NCI-H345 (cell line): Measurements from ENCODE around the gene HEXA.
"Not testable (repeated sequence)": the region's sequence is repeated elsewhere in the genome, so short reads cannot be mapped to it uniquely, and the experiment has no call there.

Experiments used
- DNase-seq: peaks from one replicate; lab custom pipeline; 2025; lab: John Stamatoyannopoulos, UW

Gene HEXA

DNA sequence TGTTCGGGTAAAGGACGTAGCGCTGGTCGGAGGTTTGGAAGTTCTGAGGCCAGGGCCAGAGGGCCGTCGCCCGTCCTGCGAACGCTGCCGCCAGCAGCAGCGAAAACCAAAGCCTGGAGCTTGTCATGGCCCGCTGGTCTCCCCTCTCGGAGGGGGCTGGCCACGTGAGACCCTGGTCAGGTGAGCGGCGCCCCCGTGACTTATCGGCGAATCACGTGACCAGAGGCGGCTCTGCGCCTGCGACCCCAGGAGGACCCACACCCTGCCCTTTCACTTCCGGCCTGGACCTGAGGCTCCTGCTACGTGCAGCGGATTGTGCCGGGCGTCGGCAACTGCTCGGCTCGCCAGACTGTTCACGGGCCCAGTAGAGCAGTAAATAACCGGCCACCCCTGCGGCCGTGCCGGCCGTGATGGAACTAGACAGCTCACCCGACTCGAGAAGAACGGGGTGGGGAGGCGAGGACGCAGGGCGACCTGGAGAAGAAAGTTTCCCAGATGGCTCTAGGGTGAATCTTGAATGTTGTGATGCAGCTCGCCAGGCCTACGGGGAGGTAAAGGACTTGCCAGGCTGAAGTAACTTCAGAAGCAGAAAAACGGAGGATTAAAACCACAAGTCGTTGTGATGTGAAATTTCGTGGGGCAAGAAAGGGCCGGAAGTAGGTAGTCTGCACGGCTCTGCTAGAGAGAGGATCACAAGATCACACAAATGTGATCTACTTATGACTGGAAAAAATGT, at the start of gene HEXA:
Gene HEXA, minus strand, starts transcription at position 169 of the 736 bp plus-strand sequence. Its CDS starts 42 bp downstream, at position 127.
- DNase-seq = peak; percentile 92

- DNase-seq = no peak
Measured at GRCh38 chr15:72423256-72423655, 47.4 kb upstream of the HEXA start.

DNA sequence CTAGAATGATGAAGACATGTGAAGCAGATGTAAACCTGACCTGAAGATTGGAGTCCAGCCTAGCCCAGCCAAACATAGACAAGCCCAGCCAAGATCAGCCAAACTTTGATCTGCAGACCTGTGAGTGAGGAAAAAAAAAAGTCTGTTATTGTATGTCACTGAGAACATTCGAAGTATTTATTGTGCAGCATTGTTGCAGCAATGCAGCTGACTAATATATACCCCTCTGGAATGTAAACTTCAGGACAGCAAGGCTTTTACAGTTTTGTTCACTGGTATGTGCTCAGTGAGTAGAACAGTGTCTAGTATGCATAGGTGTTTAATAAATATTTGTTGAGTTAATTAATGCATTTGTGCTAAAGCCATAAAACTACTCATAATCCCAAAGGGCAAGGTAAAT, 45.7 kb upstream of the HEXA start:
- no peak for DNase-seq

DNA sequence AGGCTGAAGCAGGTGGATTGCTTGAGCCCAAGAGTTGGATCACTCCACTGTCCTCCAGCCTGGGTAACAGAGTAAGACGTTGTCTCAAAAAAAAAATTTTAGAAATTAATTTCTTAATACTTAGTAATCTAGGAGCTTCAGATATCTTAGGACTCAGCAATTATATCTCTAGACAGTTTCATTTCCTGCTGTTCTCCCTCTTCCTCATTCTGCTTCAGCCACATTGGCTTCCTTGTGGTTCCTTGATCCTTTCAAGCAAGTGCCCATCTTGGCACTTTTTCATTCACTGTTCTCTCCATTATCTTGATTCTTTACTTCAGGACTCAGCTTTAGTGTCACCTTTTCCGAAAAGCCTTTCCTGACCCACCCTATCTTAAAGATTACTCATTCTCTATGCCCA, 44.8 kb upstream of the HEXA start:
- DNase-seq = no peak

DNA sequence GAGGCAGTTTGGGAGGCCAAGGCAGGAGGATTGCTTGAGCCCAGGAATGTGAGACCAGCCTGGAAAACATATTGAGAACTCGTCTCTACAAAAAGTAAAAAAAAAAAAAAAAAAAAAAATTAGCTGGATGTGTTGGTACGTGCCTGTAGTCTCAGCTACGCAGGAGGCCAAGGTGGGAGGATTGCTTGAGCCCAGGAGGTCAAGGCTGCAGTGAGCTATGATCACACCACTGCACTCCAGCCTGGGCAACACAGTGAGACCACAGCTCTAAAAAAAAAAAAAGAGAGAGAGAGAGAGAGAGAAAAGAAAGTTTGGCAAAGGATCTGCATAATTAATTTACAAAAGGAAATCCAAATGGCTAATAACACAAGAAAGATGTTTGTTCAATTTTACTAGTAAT, 44.0 kb upstream of the HEXA start:
- DNase-seq = not testable (repeated sequence)

GRCh38 chr15:72415304-72415703, 39.5 kb upstream of the HEXA start:
- no peak for DNase-seq

DNA sequence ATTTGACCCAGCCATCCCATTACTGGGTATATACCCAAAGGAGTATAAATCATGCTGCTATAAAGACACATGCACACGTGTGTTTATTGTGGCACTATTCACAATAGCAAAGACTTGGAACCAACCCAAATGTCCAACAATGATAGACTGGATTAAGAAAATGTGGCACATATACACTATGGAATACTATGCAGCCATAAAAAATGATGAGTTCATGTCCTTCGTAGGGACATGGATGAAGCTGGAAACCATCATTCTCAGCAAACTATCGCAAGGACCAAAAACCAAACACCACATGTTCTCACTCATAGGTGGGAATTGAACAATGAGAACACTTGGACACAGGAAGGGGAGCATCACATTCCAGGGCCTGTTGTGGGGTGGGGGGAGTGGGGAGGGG, 37.5 kb upstream of the HEXA start:
- not testable (repeated sequence) for DNase-seq

DNA sequence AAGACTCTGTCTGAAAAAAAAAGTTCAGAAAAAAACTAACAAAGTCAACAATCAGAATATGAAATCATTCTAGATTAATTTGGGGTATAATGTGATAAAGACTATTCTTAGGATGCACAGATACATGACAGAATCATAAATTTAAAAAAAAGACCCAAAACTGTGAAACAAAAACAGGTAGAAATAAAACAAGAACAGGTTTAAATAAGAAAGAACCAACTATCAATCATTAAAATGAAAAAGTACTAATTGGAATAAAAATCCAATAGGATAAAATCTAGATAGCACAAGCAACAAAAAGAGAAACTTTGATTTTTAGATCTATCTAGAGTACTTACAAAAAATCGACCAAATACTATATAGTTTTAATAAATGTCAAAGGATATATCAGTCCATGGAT, 35.7 kb upstream of the HEXA start:
- DNase-seq = no peak

DNA sequence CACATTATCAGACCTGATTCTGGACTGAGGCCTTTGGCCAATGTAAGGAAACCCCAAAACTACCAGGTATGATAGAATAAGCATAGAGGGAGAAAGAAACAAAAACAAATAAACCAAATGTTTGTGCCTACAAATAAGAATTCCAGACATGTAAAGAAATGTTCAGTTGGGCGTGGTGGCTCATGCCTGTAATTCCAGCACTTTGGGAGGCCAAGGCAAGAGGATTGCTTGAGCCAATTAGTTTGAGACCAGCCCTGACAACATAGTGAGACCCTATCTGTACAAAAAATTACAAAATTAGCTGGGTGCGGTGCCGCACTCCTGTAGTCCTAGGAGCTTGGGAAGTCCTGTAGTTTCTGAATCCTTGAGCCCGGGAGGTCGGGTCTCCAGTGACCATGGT, 35.3 kb upstream of the HEXA start:
- no peak for DNase-seq

DNA sequence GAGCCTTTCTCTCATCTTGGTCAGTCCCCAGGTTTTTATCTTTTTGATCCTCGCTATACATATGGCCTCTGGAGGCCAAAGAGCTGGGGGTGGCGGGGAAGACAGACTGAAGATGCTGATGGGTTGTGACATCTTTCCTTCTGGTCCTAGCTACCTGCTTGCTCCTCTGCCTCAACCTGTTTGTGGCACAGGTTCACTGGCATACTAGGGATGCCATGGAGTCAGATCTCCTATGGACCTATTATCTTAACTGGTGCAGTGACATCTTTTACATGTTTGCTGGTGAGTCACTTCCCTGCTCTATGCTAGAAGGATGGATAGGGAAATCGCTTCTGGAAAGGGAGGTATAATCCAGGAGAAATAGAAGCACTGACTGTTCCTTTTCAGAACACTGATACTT, 31.1 kb upstream of the HEXA start:
- DNase-seq = no peak

DNA sequence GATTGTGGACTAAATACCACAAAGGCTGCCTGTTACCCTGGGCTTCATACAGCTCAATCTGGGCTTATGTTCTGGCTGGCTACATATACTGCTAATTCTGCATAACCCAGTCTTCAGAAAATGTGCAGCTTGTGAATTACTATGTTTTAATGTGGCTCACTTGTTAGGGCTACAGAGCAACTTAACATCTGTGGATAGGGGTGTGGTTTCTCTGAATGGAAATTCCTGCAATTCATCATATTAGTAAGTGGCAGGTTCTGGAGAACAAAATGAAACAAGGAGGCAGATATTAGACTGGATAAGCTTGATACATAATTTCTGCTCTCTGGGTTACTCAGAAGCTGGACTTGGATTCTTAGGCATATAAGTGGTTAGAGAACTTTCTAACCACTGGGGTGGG, 29.0 kb upstream of the HEXA start:
- DNase-seq = no peak

GRCh38 chr15:72404356-72404755, 28.5 kb upstream of the HEXA start:
- DNase-seq = no peak

GRCh38 chr15:72402726-72403125, 26.9 kb upstream of the HEXA start:
- DNase-seq = no peak

DNA sequence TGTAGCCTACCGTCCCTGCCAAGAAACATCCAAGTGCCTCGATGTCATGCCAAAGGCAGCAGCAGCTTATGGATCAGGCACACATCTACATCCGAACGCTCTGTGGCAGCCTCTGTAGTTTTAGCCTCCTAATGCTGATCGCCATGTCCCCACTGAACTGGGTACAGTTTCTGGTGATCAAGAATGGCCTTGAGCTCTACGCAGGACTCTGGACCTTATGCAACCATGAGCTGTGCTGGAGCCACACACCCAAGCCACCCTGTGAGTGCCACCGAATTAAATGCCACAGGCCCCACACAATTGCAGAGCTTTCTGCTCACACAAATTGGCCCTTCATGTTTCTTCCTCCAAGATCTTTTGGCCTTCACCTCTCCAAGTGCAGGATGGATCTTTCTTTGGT, 22.8 kb upstream of the HEXA start:
- DNase-seq = no peak

DNA sequence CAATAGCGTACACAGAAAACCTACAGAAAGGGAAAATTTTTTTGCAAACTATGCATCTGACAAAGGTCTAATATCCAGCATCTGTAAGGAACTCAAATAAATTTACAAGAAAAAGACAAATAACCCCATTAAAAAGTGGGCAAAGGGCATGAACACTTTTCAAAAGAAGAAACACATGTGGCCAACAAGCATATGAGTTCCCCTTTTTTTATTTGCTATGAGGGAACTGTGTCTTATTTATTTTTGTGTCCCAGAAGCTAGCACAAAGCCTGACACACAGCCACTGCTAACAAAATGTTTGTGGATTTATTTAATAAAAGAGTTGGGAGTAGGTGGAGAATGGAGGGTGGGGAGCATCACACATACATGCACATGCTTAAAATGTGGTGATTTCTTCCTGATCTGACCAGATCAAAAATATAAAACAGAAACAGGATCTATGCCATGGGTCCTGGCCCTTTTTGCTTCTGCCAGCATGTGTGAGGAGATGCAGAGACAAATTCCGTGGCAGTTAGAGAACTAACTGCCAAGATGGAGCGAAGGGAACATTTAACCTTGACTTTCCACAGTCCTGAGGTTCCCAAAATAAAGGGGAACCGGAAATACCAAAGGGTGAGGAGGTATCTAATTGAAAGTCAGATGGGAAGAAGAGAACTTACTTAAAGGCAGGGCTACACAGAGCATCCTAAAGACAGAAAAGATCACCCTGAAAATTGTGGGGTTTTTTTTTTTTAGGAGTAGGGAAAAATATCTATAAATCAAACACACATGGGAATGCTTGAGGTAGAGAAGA, 22.2 kb upstream of the HEXA start, which contains the start of gene TMEM202:
Gene TMEM202, plus strand, starts transcription at position 510 of the 793 bp plus-strand sequence. Its CDS starts 22 bp downstream, at position 532.
- DNase-seq = no peak

GRCh38 chr15:72396331-72396730, 20.5 kb upstream of the HEXA start:
- DNase-seq = not testable (repeated sequence)

GRCh38 chr15:72389231-72389630, 13.4 kb upstream of the HEXA start:
- no peak for DNase-seq

- DNase-seq = no peak
Measured at GRCh38 chr15:72387741-72388140, 11.9 kb upstream of the HEXA start.

DNA sequence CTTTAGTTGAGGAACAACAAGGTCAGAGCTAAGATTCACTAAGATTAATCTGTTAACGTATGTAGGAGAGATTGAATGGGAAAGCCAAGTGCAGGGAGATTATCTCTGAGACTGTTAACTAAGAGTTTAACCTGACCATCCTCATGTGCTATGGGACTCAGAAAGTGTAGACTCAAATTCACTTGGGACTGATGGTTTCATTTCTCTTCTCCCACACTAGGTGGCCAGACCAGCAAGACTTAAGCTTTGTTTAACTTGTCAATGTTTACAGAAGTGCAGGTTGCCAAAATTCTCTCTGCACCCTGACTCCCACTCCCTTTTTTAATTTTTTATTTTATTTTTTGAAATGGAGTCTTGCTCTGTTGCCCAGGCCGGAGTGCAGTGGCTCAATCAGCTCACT, 6.3 kb upstream of the HEXA start:
- no peak for DNase-seq

GRCh38 chr15:72380743-72381142, 4.9 kb upstream of the HEXA start:
- no peak for DNase-seq

- no peak for DNase-seq
Measured at GRCh38 chr15:72379856-72380430, 4.1 kb upstream of the HEXA start.

DNA sequence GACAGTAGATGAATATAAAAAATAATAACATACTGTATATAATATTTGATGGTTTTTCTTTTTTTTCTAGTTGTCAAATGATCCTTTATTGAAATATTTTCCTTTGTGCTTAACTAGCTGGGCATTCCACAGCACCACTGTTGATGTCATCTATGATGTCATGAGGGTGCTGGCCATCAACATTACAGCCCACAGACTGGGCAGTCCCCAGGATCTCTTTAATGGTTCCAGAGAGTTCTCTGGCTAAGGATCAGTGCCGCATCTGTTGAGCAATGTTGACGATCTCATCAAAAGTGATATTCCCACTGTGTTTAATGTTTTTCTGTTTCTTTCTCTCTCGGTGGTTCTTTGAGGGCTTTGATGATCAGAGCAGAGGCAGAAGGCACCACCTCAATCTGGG, 3.3 kb upstream of the HEXA start:
- DNase-seq = not testable (repeated sequence)

DNA sequence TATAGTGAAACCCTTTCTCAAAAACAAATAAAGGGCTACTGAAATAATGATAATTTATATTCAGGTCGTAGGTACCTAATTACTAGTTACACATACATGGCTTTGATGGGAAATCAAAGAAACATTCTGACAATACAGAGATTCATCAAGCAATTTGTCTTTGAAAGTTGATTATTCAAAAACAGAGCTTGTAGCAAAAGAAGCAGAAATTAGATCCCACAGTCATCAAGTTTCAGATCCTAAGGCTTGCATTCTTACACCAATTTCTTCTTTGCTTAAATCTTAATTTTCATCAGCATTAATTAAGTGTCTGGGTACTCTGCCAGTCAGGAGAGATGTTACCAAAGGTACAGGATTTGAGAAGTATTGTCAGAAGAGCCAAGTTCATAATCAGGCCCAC, 1.5 kb upstream of the HEXA start:
- no peak for DNase-seq
